KOPT-K1 (cell line): Measurements from ENCODE around the gene NCL.
"Not testable (repeated sequence)": the region's sequence is repeated elsewhere in the genome, so short reads cannot be mapped to it uniquely, and the experiment has no call there.

Experiments
- H3K27ac ChIP-seq: fragments of 200-600 bp; sonication (generic); 2 replicates; pipeline ENCODE4 v1.5.1; 2016; ENCODE audit warnings: antibody characterized with exemption, mild to moderate bottlenecking, low read depth, low read length; ENCODE audit not compliant: poor library complexity, severe bottlenecking
- H3K36me3 ChIP-seq: fragments of 200-600 bp; sonication (generic); 2 replicates; pipeline ENCODE4 v1.5.1; 2017; ENCODE audit warnings: antibody characterized with exemption, mild to moderate bottlenecking, low read length, moderate library complexity; ENCODE audit not compliant: insufficient read depth
- H3K9me3 ChIP-seq: fragments of 200-600 bp; sonication (generic); 2 replicates; pipeline ENCODE4 v1.5.1; 2017; ENCODE audit warnings: antibody characterized with exemption, low read length, mild to moderate bottlenecking; ENCODE audit not compliant: insufficient read depth, poor library complexity, severe bottlenecking

NCL gene

DNA sequence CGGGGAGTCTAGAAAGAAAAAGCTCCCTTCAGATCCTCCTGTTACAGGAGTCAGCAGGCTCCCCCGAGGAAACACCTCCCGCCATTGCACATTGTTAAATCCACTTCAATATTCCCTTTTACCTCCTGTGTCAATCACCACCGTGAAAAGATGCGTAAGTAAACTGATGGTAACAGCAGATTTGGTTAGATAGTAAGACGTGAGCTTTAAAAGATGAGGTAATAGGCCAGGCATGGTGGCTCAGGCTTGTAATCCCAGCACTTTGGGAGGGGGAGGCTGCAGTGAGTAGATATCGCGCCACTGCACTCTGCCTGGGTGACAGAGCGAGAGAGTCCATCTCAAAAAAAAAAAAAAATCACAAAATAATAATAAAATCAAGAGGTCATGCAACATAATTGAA is 15.2 kb upstream of the NCL start:
- Histone ChIP-seq H3K36me3 (no peaks in the 10 kb centered on the region), H3K27ac (no peak overlapping the region), H3K9me3 (no peaks in the 10 kb centered on the region)

DNA sequence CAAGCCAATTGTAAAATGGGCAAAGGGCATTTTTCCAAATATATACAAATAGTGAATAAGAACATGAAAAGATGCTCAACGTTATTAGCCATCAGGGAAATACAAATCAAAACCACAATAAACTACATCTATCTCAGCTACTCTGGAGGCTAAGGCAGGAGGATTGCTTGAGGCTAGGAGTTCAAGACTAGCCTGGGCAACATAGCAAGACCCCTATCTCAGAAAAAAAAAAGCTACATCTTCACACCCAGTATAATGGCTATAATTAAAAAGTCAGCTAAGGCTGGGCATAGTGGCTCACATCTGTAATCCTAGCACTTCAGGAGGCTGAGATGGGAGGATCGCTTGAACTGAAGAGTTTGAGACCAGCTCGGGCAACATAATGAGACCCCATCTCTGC is 12.6 kb upstream of the NCL start:
- H3K27ac ChIP-seq = no peak overlapping the region
- no peaks in the 10 kb centered on the region for H3K9me3 ChIP-seq
- H3K36me3 ChIP-seq = no peaks in the 10 kb centered on the region

DNA sequence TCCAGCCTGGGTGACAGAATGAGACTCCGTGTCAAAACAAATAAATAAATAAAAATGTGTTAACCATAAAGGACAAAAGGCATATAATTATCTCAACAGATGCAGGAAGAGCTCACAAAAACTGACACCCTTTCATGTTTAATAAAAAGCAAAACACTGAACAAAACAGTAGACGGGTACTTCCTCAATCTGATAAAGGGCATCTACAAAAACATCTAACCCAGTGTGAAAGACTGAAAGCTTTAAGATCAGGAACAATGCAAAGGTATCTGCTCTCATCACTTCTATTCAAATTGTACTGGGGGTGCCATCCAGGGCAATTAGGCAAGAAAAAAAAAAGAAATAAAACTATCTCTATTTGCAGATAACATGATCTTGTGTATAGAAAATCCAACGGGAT is 11.7 kb upstream of the NCL start:
- Histone ChIP-seq H3K36me3 (no peaks in the 10 kb centered on the region), H3K27ac (no peak overlapping the region), H3K9me3 (no peaks in the 10 kb centered on the region)

DNA sequence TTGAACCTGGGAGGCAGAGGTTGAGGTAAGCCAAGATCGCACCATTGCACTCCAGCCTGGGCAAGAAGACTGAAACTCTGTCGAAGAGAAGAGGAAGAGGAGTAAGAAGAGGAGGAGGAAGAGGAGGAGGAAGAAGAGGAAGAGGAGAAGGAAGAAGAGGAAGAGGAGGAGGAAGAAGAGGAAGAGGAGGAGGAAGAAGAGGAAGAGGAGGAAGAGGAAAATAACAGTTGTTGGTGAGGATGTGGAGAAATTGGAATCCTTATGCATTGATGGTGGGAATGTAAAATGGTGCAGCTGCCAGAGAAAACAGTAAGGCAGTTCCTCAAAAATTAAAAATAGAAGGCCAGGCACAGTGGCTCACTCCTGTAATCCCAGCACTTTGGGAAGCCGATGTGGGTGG is 8.5 kb upstream of the NCL start:
- Histone ChIP-seq H3K27ac (no peak overlapping the region), H3K9me3 (no peaks in the 10 kb centered on the region), H3K36me3 (no peaks in the 10 kb centered on the region)

DNA sequence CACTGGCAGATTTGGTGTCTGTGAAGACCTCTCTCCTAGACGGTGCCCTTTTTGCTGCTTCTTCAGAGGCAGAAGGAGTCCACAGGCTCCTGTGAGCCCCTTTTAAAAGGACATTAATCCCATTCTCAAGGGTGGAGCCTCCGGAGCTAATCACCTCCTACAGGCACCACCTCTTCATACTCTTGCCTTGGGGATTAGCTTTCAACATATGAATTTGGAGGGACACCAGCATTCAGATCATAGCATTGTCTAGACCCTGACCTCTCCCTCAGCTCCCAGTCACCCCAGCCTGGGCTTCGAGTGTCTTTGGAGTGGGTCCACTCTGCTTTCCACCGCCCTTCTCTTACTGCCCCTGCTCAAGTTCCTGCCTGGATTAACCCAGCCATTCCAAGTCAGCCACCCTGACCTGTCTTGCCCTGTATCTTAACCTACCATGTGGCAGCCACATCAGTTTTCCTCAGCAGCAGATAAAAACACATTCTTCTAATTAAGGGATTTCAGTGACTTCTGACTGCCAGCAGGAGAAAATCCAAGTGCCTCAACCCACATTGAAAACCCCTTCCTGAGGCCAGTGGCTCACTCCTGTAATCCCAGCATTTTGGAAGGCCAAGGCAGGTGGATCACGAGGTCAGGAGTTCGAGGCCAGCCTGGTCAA is 6.1 kb upstream of the NCL start:
- Histone ChIP-seq H3K36me3 (no peaks in the 10 kb centered on the region), H3K27ac (no peak overlapping the region), H3K9me3 (no peaks in the 10 kb centered on the region)

DNA sequence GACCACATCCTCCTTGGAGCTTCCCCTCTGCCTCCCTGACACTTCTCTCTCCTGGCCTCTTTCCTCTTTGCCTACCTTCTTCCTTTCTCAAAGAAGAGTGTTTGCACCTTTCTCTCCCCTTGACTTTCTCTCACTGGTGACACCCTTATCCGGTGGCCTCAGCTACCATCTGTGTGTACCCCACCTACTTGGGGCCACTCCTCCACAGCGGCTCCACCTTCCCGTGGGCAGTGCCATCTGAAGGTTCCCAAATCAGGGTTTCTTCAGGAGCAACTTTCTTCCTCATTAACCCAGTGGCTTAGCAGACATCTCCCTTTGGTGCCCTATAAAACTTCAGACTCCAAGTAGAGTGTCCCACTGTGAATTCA is 5.3 kb upstream of the NCL start:
- Histone ChIP-seq H3K9me3 (no peaks in the 10 kb centered on the region), H3K27ac (no peak overlapping the region), H3K36me3 (no peaks in the 10 kb centered on the region)

DNA sequence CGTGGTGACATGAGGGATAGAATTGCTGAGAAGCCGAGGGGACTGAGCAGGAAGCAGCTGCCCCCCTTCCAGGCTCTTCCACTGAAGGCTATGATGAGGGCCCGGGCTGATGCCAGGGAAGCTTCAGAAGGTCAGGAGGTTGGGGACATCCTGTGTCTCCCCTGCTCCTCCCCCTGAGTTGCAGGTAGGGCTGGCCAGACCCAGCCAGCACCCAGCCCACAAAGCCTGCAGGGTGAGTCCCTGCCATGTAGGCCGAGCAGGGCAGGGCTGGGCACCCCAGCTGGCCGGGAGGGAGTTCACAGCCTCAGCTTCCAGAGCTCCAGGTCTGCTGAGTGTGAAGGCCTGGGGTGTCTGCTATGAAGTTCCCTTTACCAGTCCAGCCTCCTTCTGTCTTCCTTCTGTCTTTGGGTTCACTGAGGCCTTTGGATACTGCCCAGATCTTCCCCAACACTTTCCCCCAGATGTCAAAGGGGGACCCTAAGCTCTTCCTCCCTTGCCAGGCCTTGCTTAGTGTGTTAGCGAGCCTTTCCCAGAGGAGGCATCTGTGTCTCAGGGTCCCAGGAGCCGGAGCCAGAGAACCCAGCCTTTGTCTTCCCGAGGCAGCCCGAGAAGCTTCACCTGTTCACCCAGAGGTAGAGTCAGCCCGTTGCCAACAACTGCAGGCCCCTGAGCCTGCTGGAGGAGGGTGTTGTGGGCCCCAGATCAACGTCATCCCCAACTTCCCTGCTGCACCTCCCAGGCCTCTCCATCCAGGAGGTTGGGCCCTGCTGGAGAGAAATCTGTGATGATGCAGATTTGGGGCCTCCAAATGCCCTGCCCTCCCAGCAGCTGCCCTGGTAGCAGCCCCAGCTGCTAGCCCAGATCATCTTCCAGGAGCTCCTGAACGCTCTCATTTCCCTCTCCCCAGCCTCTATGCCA is 3.6 kb upstream of the NCL start:
- Histone ChIP-seq H3K36me3 (peaks cover 8% of the 10 kb centered on the region), H3K9me3 (no peaks in the 10 kb centered on the region), H3K27ac (no peak overlapping the region)

DNA sequence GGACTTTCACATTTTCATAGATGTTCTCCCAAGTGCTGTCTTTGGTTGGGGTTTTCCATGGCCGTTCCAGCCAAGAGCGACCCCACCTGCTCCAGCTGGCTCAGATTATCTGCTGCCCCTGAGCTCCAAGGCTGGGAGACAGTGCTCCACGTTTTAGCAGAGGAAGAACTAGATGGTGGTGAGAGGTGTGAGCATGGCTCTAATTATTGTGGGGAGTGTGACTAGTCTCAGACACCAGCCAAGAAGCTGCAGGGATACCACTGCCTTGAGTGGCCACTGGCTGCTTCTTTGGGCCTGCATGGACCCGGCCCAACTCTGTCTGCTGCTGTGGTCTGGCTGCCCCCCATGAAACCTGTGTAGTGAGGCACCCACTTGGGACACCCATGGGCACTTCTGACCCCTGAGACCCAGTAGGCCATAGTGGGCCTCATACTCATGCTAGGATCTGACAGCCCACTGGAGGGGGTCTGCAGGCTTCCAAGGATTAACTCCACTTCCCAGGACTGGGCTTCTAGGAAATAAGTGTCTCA is 2.8 kb upstream of the NCL start:
- Histone ChIP-seq H3K36me3 (peaks cover 16% of the 10 kb centered on the region), H3K9me3 (no peaks in the 10 kb centered on the region), H3K27ac (no peak overlapping the region)

DNA sequence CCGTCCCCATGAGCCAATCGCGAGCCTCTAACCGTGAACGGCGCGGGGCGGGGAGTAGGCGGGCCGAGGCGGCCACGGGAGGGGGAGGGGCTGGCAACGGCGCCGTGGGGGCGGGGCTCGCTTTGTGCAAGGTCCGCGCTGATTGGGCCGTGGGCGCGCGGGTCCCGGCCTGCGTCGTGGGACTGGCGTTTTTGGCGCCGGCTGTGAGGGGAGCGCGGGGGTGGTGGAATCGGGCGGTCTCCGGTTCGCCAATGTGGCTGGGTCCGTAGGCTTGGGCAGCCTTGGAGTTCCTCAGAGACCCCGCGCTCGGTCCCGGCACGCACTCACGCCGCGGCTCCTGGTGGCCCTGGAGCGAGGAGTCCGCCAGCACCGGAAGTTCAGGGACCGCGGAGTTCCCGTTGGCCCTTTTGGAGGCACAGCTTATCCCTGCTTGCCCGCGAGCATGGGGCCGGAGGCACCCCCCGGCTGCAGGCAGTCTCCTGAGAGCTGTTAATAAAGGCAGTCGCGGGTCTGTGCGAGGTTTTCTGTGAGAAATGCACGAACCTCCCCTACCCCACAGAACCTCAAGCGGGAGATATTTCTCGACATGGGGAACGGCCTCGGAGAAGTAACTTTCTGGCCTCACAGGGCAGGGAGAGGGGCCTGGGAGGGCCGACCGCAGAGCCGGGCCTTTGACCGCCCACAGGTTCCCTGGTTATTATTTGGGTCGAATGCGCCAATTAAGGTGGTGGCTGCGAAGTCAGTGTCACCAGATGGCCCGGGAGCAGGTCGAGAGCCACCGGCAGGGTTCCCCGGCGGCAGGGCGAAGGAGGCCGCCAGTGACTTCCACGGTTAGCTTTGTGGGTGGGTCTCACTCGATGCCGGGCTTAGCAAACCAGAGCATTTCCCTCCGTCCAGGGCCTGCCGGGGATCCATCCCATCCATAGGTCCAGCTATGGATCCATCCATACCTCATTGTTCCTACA is 574 bp upstream of the NCL start:
- H3K36me3 ChIP-seq = peaks cover 39% of the 10 kb centered on the region
- peak overlapping the region; percentile 95 for H3K27ac ChIP-seq
- no peaks in the 10 kb centered on the region for H3K9me3 ChIP-seq

DNA sequence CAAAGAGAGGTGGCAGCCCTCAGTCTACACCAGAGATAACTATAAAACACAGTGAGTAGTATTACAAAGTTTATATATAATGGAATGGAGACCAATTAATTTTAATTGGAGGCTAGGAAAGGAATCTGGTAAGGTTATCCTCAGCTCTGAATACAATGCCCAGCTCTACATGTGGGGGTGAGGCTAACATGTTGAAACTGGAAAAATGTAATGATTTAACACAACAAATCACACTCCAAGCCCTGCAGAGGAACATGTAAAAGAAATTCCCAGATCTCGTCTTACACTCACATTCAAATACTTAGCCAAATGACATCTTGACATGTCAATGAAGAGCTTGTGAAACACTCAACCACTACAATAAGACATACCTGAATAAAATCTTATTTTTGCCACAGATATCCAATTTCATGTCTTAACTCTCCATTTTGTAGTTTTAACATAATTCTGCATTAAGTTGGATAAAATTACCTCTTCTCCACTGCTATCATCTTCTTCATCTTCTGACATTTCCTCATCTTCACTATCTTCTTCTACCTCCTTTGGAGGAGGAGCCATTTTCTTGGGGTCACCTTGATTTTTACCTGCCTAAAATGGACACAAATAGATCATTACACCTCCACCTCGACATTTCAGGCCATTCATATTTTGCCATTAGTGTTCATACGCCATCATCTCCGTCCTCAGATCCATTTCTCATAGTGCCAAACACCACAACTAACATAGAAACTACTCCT is 1.4 kb downstream of the NCL start:
- Histone ChIP-seq H3K9me3 (no peaks in the 10 kb centered on the region), H3K36me3 (peaks cover 58% of the 10 kb centered on the region), H3K27ac (peak overlapping the region; percentile 95)

DNA sequence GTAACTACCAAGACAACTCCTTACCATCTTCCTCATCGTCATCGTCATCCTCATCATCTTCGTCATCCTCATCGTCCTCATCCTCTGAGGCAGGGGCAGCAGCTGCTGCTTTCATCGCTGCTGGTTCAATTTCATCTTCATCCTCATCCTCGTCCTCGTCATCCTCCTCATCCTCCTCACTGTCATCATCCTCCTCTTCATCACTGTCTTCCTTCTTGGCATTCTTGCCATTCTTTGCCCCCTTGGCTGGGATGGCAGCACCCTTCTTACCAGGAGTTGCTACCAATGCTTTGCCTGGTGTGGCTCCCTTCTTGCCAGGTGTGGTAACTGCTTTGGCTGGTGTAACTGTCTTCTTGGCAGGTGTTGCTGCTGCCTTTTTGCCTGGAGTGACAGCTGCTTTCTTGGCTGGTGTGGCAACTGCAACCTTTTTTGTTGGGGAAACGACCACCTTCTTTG is 2.7 kb downstream of the NCL start:
- H3K36me3 ChIP-seq = peaks cover 72% of the 10 kb centered on the region
- H3K27ac ChIP-seq = no peak overlapping the region
- no peaks in the 10 kb centered on the region for H3K9me3 ChIP-seq

DNA sequence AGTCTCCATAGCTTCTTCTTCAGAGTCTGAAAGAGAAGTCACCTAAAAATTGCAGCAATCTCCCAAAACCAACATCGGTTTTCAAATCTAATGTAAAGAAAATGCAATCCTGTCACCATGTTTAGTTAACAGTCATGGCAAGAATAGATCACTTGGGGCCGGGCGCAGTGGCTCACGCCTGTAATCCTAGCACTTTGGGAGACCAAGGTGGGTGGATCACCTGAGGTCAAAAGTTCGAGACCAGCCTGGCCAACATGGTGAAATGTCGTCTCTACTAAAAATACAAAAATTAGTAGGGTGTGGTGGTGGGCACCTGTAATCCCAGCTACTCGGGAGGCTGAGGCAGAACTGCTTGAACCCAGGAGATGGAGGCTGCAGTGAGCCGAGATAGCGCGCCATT is 3.4 kb downstream of the NCL start:
- H3K9me3 ChIP-seq, H3K27ac ChIP-seq: not testable (repeated sequence)
- H3K36me3 ChIP-seq = peaks cover 79% of the 10 kb centered on the region

DNA sequence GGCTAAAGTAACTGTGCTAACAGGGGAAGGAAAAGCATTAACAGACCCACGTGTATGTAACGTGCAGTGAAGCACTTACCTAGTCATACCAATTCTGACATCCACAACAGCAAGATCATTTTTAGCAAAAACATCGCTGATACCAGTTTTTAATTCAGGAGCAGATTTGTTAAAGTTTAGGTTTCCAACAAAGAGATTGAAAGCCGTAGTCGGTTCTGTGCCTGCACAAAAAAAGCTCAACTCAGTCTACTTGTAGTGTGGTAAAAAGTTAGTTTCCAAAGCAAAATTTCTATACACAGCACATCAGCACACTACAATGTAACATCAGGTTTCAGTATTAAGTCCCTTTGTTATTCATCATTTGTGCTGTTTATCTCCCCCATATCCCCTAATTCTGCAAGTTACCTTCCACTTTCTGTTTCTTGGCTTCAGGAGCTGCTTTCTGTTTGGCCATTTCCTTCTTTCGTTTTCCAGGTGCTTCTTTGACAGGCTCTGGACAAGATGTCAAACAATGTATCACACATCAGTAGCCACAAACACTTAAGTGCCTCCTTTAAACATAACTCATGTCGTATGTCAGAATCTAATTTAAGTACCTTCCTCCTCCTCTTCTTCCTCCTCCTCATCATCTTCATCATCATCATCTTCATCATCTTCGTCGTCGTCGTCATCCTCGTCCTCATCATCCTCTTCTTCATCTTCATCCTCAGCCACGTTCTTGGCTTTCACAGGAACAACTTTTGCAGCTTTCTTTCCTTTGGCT is 4.0 kb downstream of the NCL start:
- Histone ChIP-seq H3K27ac (no peak overlapping the region), H3K9me3 (no peaks in the 10 kb centered on the region), H3K36me3 (peaks cover 85% of the 10 kb centered on the region)

DNA sequence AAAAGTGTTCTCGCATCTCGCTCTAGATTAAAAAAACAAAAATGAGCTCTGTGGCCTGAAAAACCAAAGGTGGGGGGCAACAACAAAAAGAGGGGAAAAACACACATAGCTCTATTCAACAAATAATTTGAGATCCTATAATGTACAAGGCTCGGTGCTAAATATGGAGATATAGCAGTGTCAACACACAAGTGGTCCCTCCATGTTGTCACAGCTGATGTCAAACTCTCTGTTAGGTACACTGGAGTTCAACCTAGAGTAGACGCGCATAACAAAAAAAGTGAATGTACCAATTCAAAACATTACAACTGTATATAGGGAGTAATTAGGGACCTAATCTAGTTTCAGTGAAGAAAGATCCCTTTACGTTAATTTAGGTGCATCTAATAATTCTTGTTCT is 5.9 kb downstream of the NCL start:
- no peaks in the 10 kb centered on the region for H3K9me3 ChIP-seq
- H3K27ac ChIP-seq = no peak overlapping the region
- H3K36me3 ChIP-seq = peaks cover 100% of the 10 kb centered on the region
